ENCODE results near the gene RPS15.

RPS15 gene

DNA sequence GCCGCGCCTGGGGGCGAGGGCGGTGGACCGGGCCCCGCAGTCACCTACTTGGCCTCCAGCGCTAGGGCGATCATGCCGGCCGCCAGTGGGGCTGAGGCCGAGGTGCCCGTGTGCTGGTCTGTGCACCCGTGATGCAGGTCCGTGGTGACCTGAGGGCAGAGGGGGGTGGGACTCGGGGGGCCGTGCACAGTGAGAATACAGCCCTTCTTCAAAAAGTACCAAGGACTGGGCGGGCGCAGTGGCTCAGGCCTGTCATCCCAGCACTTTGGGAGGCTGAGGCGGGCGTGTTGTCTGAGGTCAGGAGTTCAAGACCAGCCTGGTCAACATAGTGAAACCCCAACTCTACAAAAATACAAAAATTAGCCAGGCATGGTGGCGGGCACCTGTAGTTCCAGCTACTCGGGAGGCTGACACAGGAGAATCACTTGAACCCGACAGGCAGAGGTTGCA, 45.8 kb downstream of the RPS15 start:
- DNase-seq (ENCODE audit: low read depth in 2 of 2): no peak

DNA sequence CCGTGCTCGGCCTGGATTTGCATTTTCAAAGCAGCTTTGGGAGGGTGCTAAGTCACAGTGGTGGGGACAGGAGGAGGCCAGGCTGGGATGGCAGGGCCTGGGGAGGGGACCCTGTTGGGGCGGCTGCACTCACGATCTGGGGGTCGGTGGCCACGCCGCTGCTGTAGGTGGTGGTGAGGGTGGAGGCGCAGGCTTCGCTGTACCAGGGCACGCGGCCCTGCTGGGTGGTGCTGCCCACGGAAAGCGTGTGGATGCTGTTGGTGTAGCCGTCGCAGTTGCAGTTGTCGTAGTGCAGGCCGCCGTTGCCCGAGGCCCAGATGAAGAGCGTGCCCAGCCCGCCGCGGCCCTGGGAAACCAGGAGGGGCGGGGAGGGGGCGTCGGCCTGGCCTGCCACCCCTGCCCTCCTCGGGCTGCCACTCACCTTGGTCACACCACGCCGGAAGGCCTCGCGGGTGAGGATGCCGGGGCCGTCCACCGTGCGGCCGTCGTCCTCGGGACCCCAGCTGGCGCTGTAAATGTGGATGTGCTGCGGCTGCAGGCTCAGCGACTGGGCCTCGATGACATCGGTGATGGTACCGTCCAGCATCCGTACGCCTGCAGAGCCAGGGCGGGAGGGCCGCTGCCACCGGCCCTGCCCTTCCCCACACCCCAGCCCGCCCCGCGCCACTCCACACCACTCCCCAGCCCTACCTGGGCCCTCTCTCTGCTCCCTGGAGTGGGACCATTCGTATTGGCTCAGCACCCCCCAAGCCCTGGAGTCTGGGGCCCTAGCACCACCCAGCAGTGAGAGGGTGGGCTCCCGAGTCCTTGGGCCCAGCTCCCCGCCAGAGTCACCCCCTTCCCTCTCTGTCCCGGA, 48.8 kb downstream of the RPS15 start:
- no peak for DNase-seq (ENCODE audit: low read depth in 2 of 2)

- no peak for DNase-seq (ENCODE audit: low read depth in 2 of 2)
Observed at GRCh38 chr19:1487576-1488281, 49.5 kb downstream of the RPS15 start.

DNA sequence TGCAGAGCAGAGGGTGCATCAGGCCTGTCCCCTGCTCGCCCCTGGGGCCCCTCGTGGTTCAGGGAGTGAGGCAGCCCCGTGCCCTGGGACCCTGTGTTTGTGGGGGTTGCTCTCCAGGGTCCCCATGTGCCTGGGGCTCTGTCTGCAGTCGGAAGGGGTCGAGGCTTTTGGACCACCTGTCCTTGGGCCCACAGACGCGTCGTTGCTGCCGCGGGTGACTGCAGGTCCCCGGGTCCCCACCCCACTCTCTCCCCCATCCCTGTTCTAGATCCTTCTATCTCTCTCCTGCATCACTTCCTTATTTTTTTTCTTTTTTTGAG, 50.0 kb downstream of the RPS15 start:
- no peak for DNase-seq (ENCODE audit: low read depth in 2 of 2)

DNA sequence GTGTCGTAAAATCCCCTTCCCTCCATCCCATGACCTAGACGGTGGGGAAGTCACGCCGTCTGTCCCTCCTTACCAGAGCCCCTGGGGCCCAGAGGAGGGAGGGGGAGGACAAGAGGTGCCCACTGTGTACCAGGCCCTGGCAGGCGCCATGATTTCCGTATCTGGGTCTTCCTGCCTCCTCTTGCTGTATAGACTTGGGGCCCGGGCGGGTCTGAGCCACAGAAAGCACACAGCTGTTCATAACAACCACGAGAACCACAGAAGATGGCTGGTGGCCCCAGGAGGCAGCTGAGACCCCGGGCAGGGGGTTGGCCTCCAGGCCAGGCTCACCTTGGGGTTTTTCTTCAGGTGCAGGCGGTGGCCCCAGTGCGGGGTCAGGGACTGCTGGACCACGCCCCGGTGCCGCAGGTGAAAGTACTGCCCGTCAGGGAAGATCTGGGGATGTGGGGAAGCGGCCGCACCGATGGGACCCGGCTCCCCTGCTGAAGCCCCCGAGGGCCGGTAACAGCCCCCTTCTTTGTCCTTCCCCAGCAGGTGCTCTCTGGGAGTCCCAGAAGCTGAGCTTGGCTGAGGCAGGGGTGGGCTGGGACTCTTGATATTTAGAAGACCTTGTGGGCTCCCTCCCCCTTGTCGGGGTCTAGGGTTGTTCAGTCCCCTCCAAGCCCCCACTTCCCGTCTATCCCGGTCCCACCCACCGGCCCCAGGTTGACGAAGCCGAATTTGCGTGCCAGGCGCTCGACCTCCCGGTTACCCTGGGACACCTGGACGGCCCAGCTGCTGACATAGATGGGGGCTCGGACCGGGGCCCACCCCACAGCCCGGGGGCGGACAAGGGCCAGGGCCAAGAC, 51.5 kb downstream of the RPS15 start:
- no peak for DNase-seq (ENCODE audit: low read depth in 2 of 2)

All from stimulated activated CD4-positive, alpha-beta T cell treated with anti-CD3 and anti-CD28 coated beads, Interleukin-1b, Interleukin-23, amount 100 ng/mL, for 4 hours (primary cell).